ENCODE measurements around the gene FSTL4.

GRCh38 chr5:133250527-133250926 lies 361.8 kb downstream of the FSTL4 start:
- TF ChIP-seq CTCF (IDR thresholded peaks at IDR 0.05) (no peak), EZH2 (IDR thresholded peaks at IDR 0.05; ENCODE audit: borderline replicate concordance, insufficient read depth, low read depth, low read length, poor library complexity, severe bottlenecking) (no peak)

Measured in B cell (primary cell).